GM12864 (cell line): Measurements from ENCODE around the gene FAM241B.

Experiments used
- DNase-seq: peaks from one replicate; pipeline ENCODE4 v3.0.0-alpha.2; 2011; ENCODE audit warnings: low read depth
- H3K4me3 ChIP-seq: 2 replicates; pipeline ENCODE4 v1.5.1; 2011; ENCODE audit warnings: mild to moderate bottlenecking, low read depth, low read length, control low read depth
- CTCF ChIP-seq: IDR thresholded peaks from 2 replicates; pipeline ENCODE4 v1.5.1; 2011; ENCODE audit warnings: low read depth, mild to moderate bottlenecking, moderate library complexity, low read length, control low read depth, inconsistent platforms; ENCODE audit errors: missing control alignments

Gene FAM241B

GRCh38 chr10:69643779-69644657, 14.0 kb downstream of the FAM241B start:
- no peak overlapping the region for H3K4me3 ChIP-seq
- no peak for TF ChIP-seq CTCF
- no peak for DNase-seq

GRCh38 chr10:69644658-69645295, 14.7 kb downstream of the FAM241B start:
- no peak overlapping the region for H3K4me3 ChIP-seq
- TF ChIP-seq CTCF, result peak; percentile 80
- no peak for DNase-seq

- DNase-seq, result no peak
- no peak for TF ChIP-seq CTCF
- no peak overlapping the region for H3K4me3 ChIP-seq
These were observed 15.5 kb downstream of the FAM241B start for GRCh38 chr10:69645296-69646184.

- DNase-seq, result no peak
- TF ChIP-seq CTCF, result no peak
- no peak overlapping the region for H3K4me3 ChIP-seq
These were observed 16.4 kb downstream of the FAM241B start for GRCh38 chr10:69646185-69647060.

GRCh38 chr10:69647126-69647525, 17.1 kb downstream of the FAM241B start:
- no peak overlapping the region for H3K4me3 ChIP-seq
- TF ChIP-seq CTCF, result no peak
- no peak for DNase-seq

GRCh38 chr10:69647819-69648218, 17.8 kb downstream of the FAM241B start:
- no peak overlapping the region for H3K4me3 ChIP-seq
- TF ChIP-seq CTCF, result no peak
- DNase-seq, result no peak
